ENCODE results near the gene ARSB. TPM values are rescaled to one million over a fixed set of nuclear protein-coding genes. Genes with fewer than 3 reads are reported as not detected.

Gene ARSB
- total RNA-seq, 8 experiments from 2014 or later = 6.6 to 27.4 (median 9.2) TPM

GRCh38 chr5:78968781-78969180, 16.3 kb downstream of the ARSB start:
- ATAC-seq (replicated peaks in 6 of 8) = no peak
- Histone ChIP-seq H3K27ac (no peak overlapping the region), H3K4me1 (replicated peaks in 1 of 2) (peaks cover 0 to 4% of the 10 kb centered on the region in 2 donors), H3K4me3 (no peak overlapping the region)
- WGBS, 10 experiments = 92 to 100% (median 96%) methylated on average over 3 to 5 of the region's 5 CpGs; no CpG with 5 or more reads in 4 of the 10 experiments
- in situ Hi-C loops (cut with MboI; ENCODE audit: low pct_unique_long_range_greater_than_20kb in 2 of 9, low sequenced_read_pairs in 9 of 9, unreplicated experiment in 9 of 9) = no loop called here

- Histone ChIP-seq H3K27ac (no peak overlapping the region), H3K4me3 (no peak overlapping the region), H3K4me1 (replicated peaks in 1 of 2) (no peaks in the 10 kb centered on the region)
- 17 to 80% (median 68%) methylated on average over 1 to 2 of the region's 2 CpGs; no CpG with 5 or more reads in 1 of the 10 experiments for WGBS, 10 experiments
- ATAC-seq (replicated peaks in 6 of 8) = peak; percentile 67 to 92 (median 84)
- in situ Hi-C loops (cut with MboI; ENCODE audit: low pct_unique_long_range_greater_than_20kb in 2 of 9, low sequenced_read_pairs in 9 of 9, unreplicated experiment in 9 of 9) = no loop called here
Measured at GRCh38 chr5:78964889-78965288, 20.2 kb downstream of the ARSB start.

GRCh38 chr5:78961743-78962142, 23.4 kb downstream of the ARSB start:
- no peak for ATAC-seq (replicated peaks in 6 of 8)

GRCh38 chr5:78959767-78960166, 25.3 kb downstream of the ARSB start:
- 13 to 75% methylated on average over 1 of the region's 1 CpG; no CpG with 5 or more reads in 8 of the 10 experiments for WGBS, 10 experiments
- H3K4me1 ChIP-seq (replicated peaks in 1 of 2) = peaks cover 0 to 8% of the 10 kb centered on the region in 2 donors
- no peak for ATAC-seq (replicated peaks in 6 of 8)
- H3K27ac ChIP-seq = no peak overlapping the region
- H3K4me3 ChIP-seq = no peak overlapping the region
- in situ Hi-C loops (cut with MboI; ENCODE audit: low pct_unique_long_range_greater_than_20kb in 2 of 9, low sequenced_read_pairs in 9 of 9, unreplicated experiment in 9 of 9) = no loop called here

More at GRCh38 chr5:78961743-78962142, 23.4 kb downstream of the ARSB start:
- Histone ChIP-seq H3K4me1 (replicated peaks in 1 of 2) (peaks cover 0 to 8% of the 10 kb centered on the region in 2 donors), H3K4me3 (no peak overlapping the region), H3K27ac (no peak overlapping the region)
- in situ Hi-C loops (cut with MboI; ENCODE audit: low pct_unique_long_range_greater_than_20kb in 2 of 9, low sequenced_read_pairs in 9 of 9, unreplicated experiment in 9 of 9) = no loop called here
- 40 to 100% (median 90%) methylated on average over 1 of the region's 1 CpG; no CpG with 5 or more reads in 7 of the 10 experiments for WGBS, 10 experiments

- in situ Hi-C loops (cut with MboI; ENCODE audit: low pct_unique_long_range_greater_than_20kb in 2 of 9, low sequenced_read_pairs in 9 of 9, unreplicated experiment in 9 of 9) = no loop called here
- ATAC-seq (replicated peaks in 6 of 8) = peak in 2 of 8 experiments; percentile 43 to 55
- H3K27ac ChIP-seq = no peak overlapping the region
- WGBS, 10 experiments = 17 to 83% (median 60%) methylated on average over 1 to 3 of the region's 3 CpGs; no CpG with 5 or more reads in 1 of the 10 experiments
- H3K4me1 ChIP-seq (replicated peaks in 1 of 2) = peaks cover 0 to 8% of the 10 kb centered on the region in 2 donors
- H3K4me3 ChIP-seq = no peak overlapping the region
Measured at GRCh38 chr5:78958672-78959445, 26.3 kb downstream of the ARSB start.

GRCh38 chr5:78956901-78957300, 28.2 kb downstream of the ARSB start:
- Histone ChIP-seq H3K4me1 (replicated peaks in 1 of 2) (peaks cover 0 to 8% of the 10 kb centered on the region in 2 donors), H3K4me3 (no peak overlapping the region), H3K27ac (no peak overlapping the region)
- in situ Hi-C loops (cut with MboI; ENCODE audit: low pct_unique_long_range_greater_than_20kb in 2 of 9, low sequenced_read_pairs in 9 of 9, unreplicated experiment in 9 of 9) = no loop called here
- ATAC-seq (replicated peaks in 6 of 8) = no peak
- WGBS, 10 experiments = 44 to 88% (median 67%) methylated on average over 1 of the region's 1 CpG; no CpG with 5 or more reads in 5 of the 10 experiments

GRCh38 chr5:78953092-78953800, 31.9 kb downstream of the ARSB start:
- Histone ChIP-seq H3K4me3 (no peak overlapping the region), H3K4me1 (replicated peaks in 1 of 2) (no peaks in the 10 kb centered on the region), H3K27ac (no peak overlapping the region)
- peak in 1 of 8 experiments; percentile 24 for ATAC-seq (replicated peaks in 6 of 8)
- in situ Hi-C loops (cut with MboI; ENCODE audit: low pct_unique_long_range_greater_than_20kb in 2 of 9, low sequenced_read_pairs in 9 of 9, unreplicated experiment in 9 of 9) = no loop called here
- 60 to 100% (median 79%) methylated on average over 1 to 4 of the region's 4 CpGs; no CpG with 5 or more reads in 1 of the 10 experiments for WGBS, 10 experiments

- WGBS, 10 experiments = 35 to 100% (median 84%) methylated on average over 1 to 7 of the region's 9 CpGs
- no peak for ATAC-seq (replicated peaks in 6 of 8)
- H3K27ac ChIP-seq = no peak overlapping the region
Measured at GRCh38 chr5:78930721-78931120, 54.4 kb downstream of the ARSB start.

GRCh38 chr5:78929833-78930232, 55.3 kb downstream of the ARSB start:
- WGBS, 10 experiments = 83 to 100% (median 91%) methylated on average over 2 to 4 of the region's 4 CpGs; no CpG with 5 or more reads in 5 of the 10 experiments

More at GRCh38 chr5:78930721-78931120, 54.4 kb downstream of the ARSB start:
- Histone ChIP-seq H3K4me1 (replicated peaks in 1 of 2) (peaks cover 0 to 3% of the 10 kb centered on the region in 2 donors), H3K4me3 (no peak overlapping the region)
- in situ Hi-C loops (cut with MboI; ENCODE audit: low pct_unique_long_range_greater_than_20kb in 2 of 9, low sequenced_read_pairs in 9 of 9, unreplicated experiment in 9 of 9) = no loop called here

GRCh38 chr5:78927657-78928282, 57.3 kb downstream of the ARSB start:
- no peak for ATAC-seq (replicated peaks in 6 of 8)
- Histone ChIP-seq H3K4me3 (no peak overlapping the region), H3K27ac (no peak overlapping the region), H3K4me1 (replicated peaks in 1 of 2) (peaks cover 0 to 3% of the 10 kb centered on the region in 2 donors)
- WGBS, 10 experiments = 63 to 100% (median 80%) methylated on average over 1 to 3 of the region's 3 CpGs; no CpG with 5 or more reads in 3 of the 10 experiments
- in situ Hi-C loops (cut with MboI; ENCODE audit: low pct_unique_long_range_greater_than_20kb in 2 of 9, low sequenced_read_pairs in 9 of 9, unreplicated experiment in 9 of 9) = no loop called here

More at GRCh38 chr5:78929833-78930232, 55.3 kb downstream of the ARSB start:
- no peak overlapping the region for H3K4me3 ChIP-seq
- H3K4me1 ChIP-seq (replicated peaks in 1 of 2) = peaks cover 0 to 3% of the 10 kb centered on the region in 2 donors
- ATAC-seq (replicated peaks in 6 of 8) = no peak
- in situ Hi-C loops (cut with MboI; ENCODE audit: low pct_unique_long_range_greater_than_20kb in 2 of 9, low sequenced_read_pairs in 9 of 9, unreplicated experiment in 9 of 9) = no loop called here
- H3K27ac ChIP-seq = no peak overlapping the region

GRCh38 chr5:78926252-78926651, 58.9 kb downstream of the ARSB start:
- H3K4me3 ChIP-seq = no peak overlapping the region
- in situ Hi-C loops (cut with MboI; ENCODE audit: low pct_unique_long_range_greater_than_20kb in 2 of 9, low sequenced_read_pairs in 9 of 9, unreplicated experiment in 9 of 9) = no loop called here
- WGBS, 10 experiments = 0 to 100% (median 56%) methylated on average over 1 to 2 of the region's 2 CpGs; no CpG with 5 or more reads in 2 of the 10 experiments

GRCh38 chr5:78925129-78925876, 59.8 kb downstream of the ARSB start:
- no peak for ATAC-seq (replicated peaks in 6 of 8)
- Histone ChIP-seq H3K4me1 (replicated peaks in 1 of 2) (peaks cover 0 to 3% of the 10 kb centered on the region in 2 donors), H3K4me3 (no peak overlapping the region), H3K27ac (no peak overlapping the region)
- 49 to 100% (median 75%) methylated on average over 3 to 6 of the region's 6 CpGs; no CpG with 5 or more reads in 1 of the 10 experiments for WGBS, 10 experiments
- in situ Hi-C loops (cut with MboI; ENCODE audit: low pct_unique_long_range_greater_than_20kb in 2 of 9, low sequenced_read_pairs in 9 of 9, unreplicated experiment in 9 of 9) = no loop called here

More at GRCh38 chr5:78926252-78926651, 58.9 kb downstream of the ARSB start:
- Histone ChIP-seq H3K4me1 (replicated peaks in 1 of 2) (peaks cover 0 to 3% of the 10 kb centered on the region in 2 donors), H3K27ac (no peak overlapping the region)
- ATAC-seq (replicated peaks in 6 of 8) = no peak

All from motor neuron (in vitro differentiated cells).